ENCODE measurements around the gene B3GALT5. TPM values are rescaled to one million over a fixed set of nuclear protein-coding genes. Genes with fewer than 3 reads are reported as not detected.

Gene B3GALT5
- total RNA-seq, 1 experiment from 2014 or later, result 0.09 TPM

DNA sequence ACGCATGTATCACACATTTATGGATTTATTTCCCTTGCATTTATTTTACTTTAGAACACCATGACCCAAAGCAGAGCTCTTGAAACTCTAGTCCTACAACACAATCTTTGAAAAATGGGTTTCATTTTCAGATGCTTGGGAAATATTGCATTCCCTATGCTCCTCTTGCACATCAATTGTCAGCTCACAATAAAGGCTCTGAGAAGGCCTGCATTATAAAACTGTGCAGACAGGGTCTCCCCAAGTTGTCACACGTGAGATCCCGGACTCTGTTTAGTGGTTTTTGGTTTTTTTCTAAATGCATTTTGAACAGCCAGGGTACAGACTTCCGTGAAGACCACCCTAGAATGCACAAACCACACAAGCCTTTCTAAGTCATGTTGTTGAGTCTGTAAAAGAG, 9.9 kb upstream of the B3GALT5 start:
- CTCF ChIA-PET, result no interaction called here
- Histone ChIP-seq H3K9me3 (ENCODE audit: insufficient read depth, low read depth) (no peaks in the 10 kb centered on the region), H4K20me1 (ENCODE audit: insufficient read depth) (no peaks in the 10 kb centered on the region), H2AFZ (no peak overlapping the region), H3K4me2 (no peak overlapping the region), H3K79me2 (ENCODE audit: low read depth) (no peaks in the 10 kb centered on the region), H3K27ac (no peak overlapping the region), H3K27me3 (ENCODE audit: insufficient read depth, low read depth) (peaks cover 21% of the 10 kb centered on the region; the same call in 1 of the 2 replicates), H3F3A (ENCODE audit: insufficient read depth, low read depth) (no peaks in the 10 kb centered on the region), H3K4me3 (no peak overlapping the region), H3K4me1 (replicated peaks; ENCODE audit: insufficient read depth) (no peaks in the 10 kb centered on the region), H3K9me2 (ENCODE audit: insufficient read depth) (no peaks in the 10 kb centered on the region), H3K36me3 (ENCODE audit: low read depth) (no peaks in the 10 kb centered on the region)
- POLR2A ChIA-PET (ENCODE audit: unreplicated experiment), result no interaction called here
- intact Hi-C loops (cut with micrococcal nuclease; ENCODE audit: unreplicated experiment), result no loop called here
- no TSS peak for BruUV-seq (replicated peaks)
- no peak for TF ChIP-seq EZH2 (IDR thresholded peaks at IDR 0.05; ENCODE audit: low read depth)
- TF ChIP-seq, protein P1, sequence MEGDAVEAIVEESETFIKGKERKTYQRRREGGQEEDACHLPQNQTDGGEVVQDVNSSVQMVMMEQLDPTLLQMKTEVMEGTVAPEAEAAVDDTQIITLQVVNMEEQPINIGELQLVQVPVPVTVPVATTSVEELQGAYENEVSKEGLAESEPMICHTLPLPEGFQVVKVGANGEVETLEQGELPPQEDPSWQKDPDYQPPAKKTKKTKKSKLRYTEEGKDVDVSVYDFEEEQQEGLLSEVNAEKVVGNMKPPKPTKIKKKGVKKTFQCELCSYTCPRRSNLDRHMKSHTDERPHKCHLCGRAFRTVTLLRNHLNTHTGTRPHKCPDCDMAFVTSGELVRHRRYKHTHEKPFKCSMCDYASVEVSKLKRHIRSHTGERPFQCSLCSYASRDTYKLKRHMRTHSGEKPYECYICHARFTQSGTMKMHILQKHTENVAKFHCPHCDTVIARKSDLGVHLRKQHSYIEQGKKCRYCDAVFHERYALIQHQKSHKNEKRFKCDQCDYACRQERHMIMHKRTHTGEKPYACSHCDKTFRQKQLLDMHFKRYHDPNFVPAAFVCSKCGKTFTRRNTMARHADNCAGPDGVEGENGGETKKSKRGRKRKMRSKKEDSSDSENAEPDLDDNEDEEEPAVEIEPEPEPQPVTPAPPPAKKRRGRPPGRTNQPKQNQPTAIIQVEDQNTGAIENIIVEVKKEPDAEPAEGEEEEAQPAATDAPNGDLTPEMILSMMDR (conservative IDR thresholded peaks at IDR 0.05), result no peak
- no peak for DNase-seq

DNA sequence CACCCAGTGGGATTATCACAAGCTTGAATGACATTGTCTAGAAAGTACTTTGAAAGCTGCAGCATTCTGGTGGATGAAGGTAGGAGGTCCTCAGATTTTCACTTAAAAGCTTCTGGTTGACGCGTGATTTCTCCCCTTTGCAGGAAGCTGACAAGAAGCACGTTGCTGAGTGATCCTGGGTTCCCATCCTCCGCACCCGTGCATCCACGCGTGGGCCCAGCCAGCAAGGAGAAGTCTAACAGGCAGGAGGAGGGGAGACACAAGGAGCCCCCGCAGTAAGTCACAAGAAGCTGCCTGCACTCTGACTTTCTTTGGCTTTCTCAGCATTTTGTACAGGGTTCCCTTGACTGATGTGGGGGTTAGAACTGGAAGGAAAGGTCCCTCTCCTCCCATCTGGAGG, 7.8 kb upstream of the B3GALT5 start:
- intact Hi-C loops (cut with micrococcal nuclease; ENCODE audit: unreplicated experiment), result no loop called here
- no peak overlapping the region for H3K27ac ChIP-seq
- no peaks in the 10 kb centered on the region for H3K4me1 ChIP-seq (replicated peaks; ENCODE audit: insufficient read depth)
- H3K4me2 ChIP-seq, result no peak overlapping the region
- TF ChIP-seq, protein P1 (conservative IDR thresholded peaks at IDR 0.05), result no peak
- TF ChIP-seq EZH2 (IDR thresholded peaks at IDR 0.05; ENCODE audit: low read depth), result no peak
- H3K79me2 ChIP-seq (ENCODE audit: low read depth), result no peaks in the 10 kb centered on the region
- BruUV-seq (replicated peaks), result no TSS peak
- H4K20me1 ChIP-seq (ENCODE audit: insufficient read depth), result no peaks in the 10 kb centered on the region
- no peaks in the 10 kb centered on the region for H3K36me3 ChIP-seq (ENCODE audit: low read depth)
- H3K4me3 ChIP-seq, result no peak overlapping the region
- ChIA-PET CTCF (no interaction called here), POLR2A (ENCODE audit: unreplicated experiment) (no interaction called here)
- H3K27me3 ChIP-seq (ENCODE audit: insufficient read depth, low read depth), result peaks cover 19% of the 10 kb centered on the region
- no peaks in the 10 kb centered on the region for H3K9me3 ChIP-seq (ENCODE audit: insufficient read depth, low read depth)
- H3F3A ChIP-seq (ENCODE audit: insufficient read depth, low read depth), result no peaks in the 10 kb centered on the region
- no peaks in the 10 kb centered on the region for H3K9me2 ChIP-seq (ENCODE audit: insufficient read depth)
- no peak for DNase-seq
- H2AFZ ChIP-seq, result no peak overlapping the region

DNA sequence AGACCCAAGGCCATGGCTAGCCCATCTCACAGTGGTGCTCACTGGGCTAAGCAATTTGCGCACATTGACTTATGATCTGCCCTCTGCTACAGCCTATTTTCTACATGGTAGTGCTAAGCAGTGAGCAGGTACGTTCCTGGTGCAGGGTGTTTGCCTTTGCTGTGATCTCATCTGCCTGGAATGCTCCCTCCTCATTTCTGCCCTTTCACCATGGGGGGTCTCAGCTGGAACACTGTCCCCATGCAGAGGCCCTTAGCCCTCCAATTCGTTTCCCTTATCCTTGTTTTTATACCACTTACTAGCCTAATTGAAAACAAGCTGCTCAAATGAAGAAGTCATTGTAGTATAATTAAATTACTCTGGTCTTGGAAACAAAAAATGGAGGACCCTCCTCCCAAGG, 2.0 kb upstream of the B3GALT5 start:
- H4K20me1 ChIP-seq (ENCODE audit: insufficient read depth), result no peaks in the 10 kb centered on the region
- H3K4me1 ChIP-seq (replicated peaks; ENCODE audit: insufficient read depth), result no peaks in the 10 kb centered on the region
- no peak for DNase-seq
- H3K36me3 ChIP-seq (ENCODE audit: low read depth), result no peaks in the 10 kb centered on the region
- H2AFZ ChIP-seq, result no peak overlapping the region
- H3K79me2 ChIP-seq (ENCODE audit: low read depth), result no peaks in the 10 kb centered on the region
- H3K27ac ChIP-seq, result no peak overlapping the region
- TF ChIP-seq, protein P1 (conservative IDR thresholded peaks at IDR 0.05), result no peak
- TF ChIP-seq EZH2 (IDR thresholded peaks at IDR 0.05; ENCODE audit: low read depth), result no peak
- no peaks in the 10 kb centered on the region for H3K9me3 ChIP-seq (ENCODE audit: insufficient read depth, low read depth)
- ChIA-PET CTCF (no interaction called here), POLR2A (ENCODE audit: unreplicated experiment) (no interaction called here)
- H3K4me2 ChIP-seq, result no peak overlapping the region
- intact Hi-C loops (cut with micrococcal nuclease; ENCODE audit: unreplicated experiment), result no loop called here
- no peaks in the 10 kb centered on the region for H3F3A ChIP-seq (ENCODE audit: insufficient read depth, low read depth)
- H3K4me3 ChIP-seq, result no peak overlapping the region
- peaks cover 6% of the 10 kb centered on the region for H3K27me3 ChIP-seq (ENCODE audit: insufficient read depth, low read depth)
- no peaks in the 10 kb centered on the region for H3K9me2 ChIP-seq (ENCODE audit: insufficient read depth)
- no TSS peak for BruUV-seq (replicated peaks)

Data from PC-9 (cell line).